Ishikawa (cell line): ENCODE data around the gene MRPS9.

Experiments
- CEBPB ChIP-seq: IDR thresholded peaks from 2 replicates; pipeline ENCODE4 v1.6.1; 2012
- CREB1 ChIP-seq: IDR thresholded peaks from 2 replicates; pipeline ENCODE4 v1.6.1; 2012; ENCODE audit warnings: low read depth
- EGR1 ChIP-seq: IDR thresholded peaks from 2 replicates; pipeline ENCODE4 v1.6.1; 2012
- EP300 ChIP-seq: IDR thresholded peaks from 2 replicates; pipeline ENCODE4 v1.6.1; 2012; ENCODE audit warnings: borderline replicate concordance
- FOXM1 ChIP-seq: IDR thresholded peaks from 2 replicates; pipeline ENCODE4 v1.6.1; 2012; ENCODE audit warnings: low read depth, borderline replicate concordance
- MAX ChIP-seq: IDR thresholded peaks from 2 replicates; pipeline ENCODE4 v1.6.1; 2012
- NFIC ChIP-seq: IDR thresholded peaks from 2 replicates; pipeline ENCODE4 v1.6.1; 2012
- RAD21 ChIP-seq: IDR thresholded peaks from 2 replicates; pipeline ENCODE4 v1.6.1; 2012; ENCODE audit warnings: low read depth
- REST ChIP-seq: IDR thresholded peaks from 2 replicates; pipeline ENCODE4 v1.6.1; 2012; ENCODE audit warnings: low read depth, mild to moderate bottlenecking
- TAF1 ChIP-seq: IDR thresholded peaks from 2 replicates; pipeline ENCODE4 v1.6.1; 2012; ENCODE audit warnings: low read depth, mild to moderate bottlenecking
- TCF12 ChIP-seq: IDR thresholded peaks from 2 replicates; pipeline ENCODE4 v1.6.1; 2012; ENCODE audit warnings: low read depth
- TEAD4 ChIP-seq: IDR thresholded peaks from 2 replicates; pipeline ENCODE4 v1.6.1; 2012
- YY1 ChIP-seq: IDR thresholded peaks from 2 replicates; pipeline ENCODE4 v1.6.1; 2012; ENCODE audit warnings: low read depth
- ZBTB7A ChIP-seq: IDR thresholded peaks from 2 replicates; pipeline ENCODE4 v1.6.1; 2012; ENCODE audit warnings: low read depth
- TF ChIP-seq, protein P1 (sequence below): IDR thresholded peaks from 2 replicates; pipeline ENCODE4 v1.6.1; 2012

The MRPS9 gene

GRCh38 chr2:105125428-105125827 lies 87.6 kb downstream of the MRPS9 start:
- TF ChIP-seq TAF1 (no peak), EGR1 (no peak), MAX (no peak), EP300 (no peak), CEBPB (no peak), CREB1 (no peak), RAD21 (peak; percentile 10; the same call in 1 of the 2 replicates), REST (no peak)
- TF ChIP-seq, protein P1, sequence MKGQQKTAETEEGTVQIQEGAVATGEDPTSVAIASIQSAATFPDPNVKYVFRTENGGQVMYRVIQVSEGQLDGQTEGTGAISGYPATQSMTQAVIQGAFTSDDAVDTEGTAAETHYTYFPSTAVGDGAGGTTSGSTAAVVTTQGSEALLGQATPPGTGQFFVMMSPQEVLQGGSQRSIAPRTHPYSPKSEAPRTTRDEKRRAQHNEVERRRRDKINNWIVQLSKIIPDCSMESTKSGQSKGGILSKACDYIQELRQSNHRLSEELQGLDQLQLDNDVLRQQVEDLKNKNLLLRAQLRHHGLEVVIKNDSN = no peak

DNA sequence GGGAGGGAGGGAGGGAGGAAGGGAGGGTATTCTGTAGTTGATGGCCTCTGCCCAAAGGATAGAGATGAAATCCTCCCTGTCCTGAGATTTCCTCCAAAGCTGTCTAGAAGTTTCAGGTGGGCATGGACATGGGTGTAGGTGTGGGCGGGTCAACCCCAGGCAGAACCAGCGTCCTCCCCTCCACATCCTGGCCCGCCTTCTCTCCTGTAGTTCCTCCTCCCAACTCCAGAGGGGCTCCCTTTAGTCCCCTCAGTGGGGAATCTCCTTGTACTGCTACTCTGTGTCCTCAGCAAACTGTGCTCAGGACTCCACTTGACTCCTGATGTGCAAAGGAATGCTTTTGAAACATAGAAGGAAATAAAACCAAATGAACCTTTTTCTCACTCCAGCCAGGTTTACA lies 88.1 kb downstream of the MRPS9 start:
- TF ChIP-seq EGR1 = no peak
- TF ChIP-seq CEBPB = no peak
- TF ChIP-seq, protein P1 = no peak
- TF ChIP-seq TAF1 = no peak
- no peak for TF ChIP-seq REST
- no peak for TF ChIP-seq NFIC
- no peak for TF ChIP-seq RAD21
- TF ChIP-seq TEAD4 = no peak
- TF ChIP-seq MAX = no peak
- TF ChIP-seq CREB1 = no peak
- TF ChIP-seq FOXM1 = no peak

DNA sequence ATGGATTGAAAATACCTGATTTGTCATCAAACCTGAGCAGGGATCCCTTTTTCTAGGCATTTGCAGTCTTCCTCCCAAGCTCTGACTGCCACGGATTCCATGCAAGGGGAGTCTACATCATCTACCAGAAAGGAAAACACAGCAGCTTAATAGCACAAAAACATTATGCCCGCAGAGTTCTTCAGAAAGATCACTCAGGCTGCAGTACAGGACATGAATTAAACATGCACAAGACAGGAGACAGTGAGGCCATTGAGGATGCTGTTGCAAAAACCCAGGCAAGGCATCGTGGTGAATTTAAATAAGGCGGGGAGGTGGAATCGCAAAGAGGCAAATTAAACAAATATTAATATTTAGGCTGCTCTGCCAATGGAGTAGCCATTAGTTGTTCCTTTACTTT lies 88.5 kb downstream of the MRPS9 start:
- TF ChIP-seq FOXM1 (no peak), CREB1 (no peak), YY1 (no peak), EGR1 (no peak), RAD21 (no peak), TAF1 (no peak), TEAD4 (no peak), NFIC (no peak), ZBTB7A (no peak), MAX (no peak), TCF12 (no peak), EP300 (no peak), REST (no peak), CEBPB (no peak)
- TF ChIP-seq, protein P1 = no peak

DNA sequence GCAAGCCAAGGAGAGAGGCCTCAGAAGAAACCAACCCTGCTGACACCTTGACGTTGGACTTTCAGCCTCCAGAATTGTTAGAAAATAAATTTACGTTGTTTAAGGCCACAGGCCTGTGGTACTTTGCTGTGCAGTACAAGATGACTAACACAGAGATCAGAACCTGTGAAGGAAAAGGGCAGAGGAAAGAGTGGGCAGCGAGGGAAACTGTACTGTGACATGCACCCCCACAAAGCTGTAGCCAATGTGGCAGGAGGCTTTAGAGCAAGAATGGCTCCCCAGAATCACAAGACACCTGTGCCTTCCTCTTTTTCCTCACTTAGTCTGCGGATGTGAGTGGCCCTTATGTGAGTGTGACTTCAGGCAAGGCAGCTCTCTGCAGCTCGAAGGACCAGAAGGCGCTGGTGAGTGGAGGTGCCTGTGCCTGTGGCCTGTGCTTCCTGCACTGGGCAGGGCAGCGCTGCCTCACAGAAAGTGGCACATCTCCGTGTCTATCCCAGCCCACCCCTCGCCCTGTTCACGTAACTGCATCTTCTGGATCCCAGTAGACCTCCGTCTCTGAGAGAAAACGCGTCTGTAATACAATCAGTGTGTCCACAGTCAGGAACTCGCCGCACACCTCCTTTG lies 89.5 kb downstream of the MRPS9 start:
- TF ChIP-seq ZBTB7A (no peak), YY1 (no peak), TEAD4 (no peak)
